GM21529 (cell line): ENCODE data around the gene RELL1.
"Not testable (repeated sequence)": the region's sequence is repeated elsewhere in the genome, so short reads cannot be mapped to it uniquely, and the experiment has no call there.

Source experiments
- ATAC-seq: cut with Tn5 transposase; IDR thresholded peaks from one replicate; pipeline ENCODE4 v1.9.1; 2021; ENCODE audit not compliant: unreplicated experiment

RELL1 gene

GRCh38 chr4:37693450-37694190, 7.4 kb upstream of the RELL1 start:
- no peak for ATAC-seq

GRCh38 chr4:37693030-37693429, 6.9 kb upstream of the RELL1 start:
- ATAC-seq, result no peak

DNA sequence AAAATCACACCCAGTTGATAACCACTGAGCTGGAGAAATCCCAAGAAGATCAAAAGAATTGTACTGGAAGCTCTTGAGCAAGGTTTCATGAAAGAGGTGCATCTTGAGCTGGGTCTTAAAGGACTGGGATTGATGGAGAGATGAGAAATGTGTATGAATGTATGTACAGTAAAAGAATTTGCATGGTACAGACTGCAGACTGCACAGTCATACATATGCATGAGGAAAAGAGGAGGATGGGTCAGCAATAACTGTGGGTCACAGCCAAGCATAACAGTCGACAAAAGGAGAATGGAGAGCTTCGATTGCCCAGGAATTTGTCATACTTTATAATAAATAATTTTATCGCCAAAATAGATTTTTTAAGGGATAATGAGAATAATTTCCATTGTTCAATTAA, 4.8 kb upstream of the RELL1 start:
- ATAC-seq, result no peak

DNA sequence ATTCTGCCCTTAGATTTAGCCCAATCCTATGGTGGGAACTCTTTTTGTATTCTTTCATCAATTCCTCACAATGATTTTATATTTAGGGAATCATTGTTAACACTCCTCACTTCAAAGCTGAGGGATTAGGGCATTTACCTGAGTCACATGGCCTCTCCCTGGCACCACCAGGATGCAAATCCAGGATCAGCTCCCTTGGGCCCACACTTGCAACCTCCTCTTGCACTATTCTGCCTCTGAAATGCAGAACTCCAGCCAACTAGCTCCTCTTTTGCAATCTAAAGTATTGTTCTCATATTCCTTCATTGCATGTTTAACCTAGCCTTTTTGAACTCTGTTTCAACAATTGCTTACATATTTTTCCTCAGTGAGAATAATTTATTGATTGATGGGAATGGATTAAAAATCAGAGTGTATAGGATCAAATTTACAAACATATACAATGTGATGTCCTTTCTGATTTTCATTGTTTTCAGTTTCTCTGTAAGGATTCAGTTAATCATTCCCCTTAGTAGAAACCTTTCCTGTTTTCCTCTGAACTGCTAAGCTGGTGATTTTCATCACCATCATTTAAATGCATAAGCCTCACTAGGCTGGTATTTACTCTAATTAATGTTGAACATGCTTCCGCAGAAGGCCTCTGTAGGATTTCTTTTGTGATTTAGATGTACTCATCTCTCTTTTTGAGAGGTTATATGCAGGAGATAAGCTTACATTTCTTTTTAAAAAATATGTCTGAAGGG, 3.3 kb upstream of the RELL1 start:
- ATAC-seq, result no peak

DNA sequence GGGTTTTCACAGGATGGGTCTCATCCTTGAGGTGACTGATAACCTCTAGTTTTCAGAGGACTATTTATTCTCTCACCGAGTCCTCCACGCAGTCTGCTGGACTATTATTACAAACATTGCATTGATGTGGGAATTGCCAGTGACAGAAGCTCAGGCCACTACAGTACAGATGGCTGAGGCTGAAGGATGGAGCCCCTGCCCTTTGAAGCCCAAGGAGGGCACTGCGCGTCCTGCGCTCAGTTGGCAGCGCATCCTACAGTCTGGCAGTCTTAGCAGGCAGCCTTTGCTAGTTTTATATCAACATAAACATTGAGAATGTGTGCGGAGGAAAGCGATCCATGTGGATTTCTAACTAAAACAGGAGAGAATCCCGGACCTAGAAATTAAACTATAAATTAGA, 1.5 kb upstream of the RELL1 start:
- ATAC-seq, result no peak

- no peak for ATAC-seq
Measured at GRCh38 chr4:37687194-37687562, 1.0 kb upstream of the RELL1 start.

DNA sequence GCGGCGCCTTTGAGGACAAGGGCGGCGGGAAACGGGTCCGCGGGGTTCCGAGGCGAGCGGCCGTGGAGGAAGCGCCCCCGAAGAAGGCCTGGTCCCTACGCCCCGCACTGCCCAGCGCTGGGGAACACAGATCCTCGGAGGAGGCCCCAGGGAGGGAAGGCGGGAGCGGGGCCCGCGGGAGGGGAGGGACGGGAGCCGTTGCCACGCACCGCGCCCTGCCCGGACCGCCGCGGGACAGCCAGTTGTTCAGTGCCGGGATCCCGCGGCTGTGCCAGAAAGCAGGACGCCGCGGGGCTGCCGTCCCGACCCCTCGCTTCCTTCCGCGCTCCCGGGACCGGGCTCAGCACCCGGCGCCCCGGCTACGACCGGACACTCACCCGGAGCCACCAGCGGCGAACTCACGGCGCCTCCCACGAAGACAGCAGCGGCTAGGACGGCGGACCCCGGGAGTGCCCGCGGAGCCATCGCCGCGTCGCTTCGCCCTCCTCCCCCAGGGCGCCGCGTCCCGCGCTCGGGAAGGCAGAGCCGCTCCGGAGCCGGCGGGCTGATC, 278 bp downstream of the RELL1 start:
- peak; percentile 19 for ATAC-seq

- no peak for ATAC-seq
Measured at GRCh38 chr4:37685161-37685822, 884 bp downstream of the RELL1 start.

- no peak for ATAC-seq
Measured at GRCh38 chr4:37684154-37684553, 2.0 kb downstream of the RELL1 start.

GRCh38 chr4:37682701-37683401, 3.3 kb downstream of the RELL1 start:
- peak; percentile 21 for ATAC-seq

GRCh38 chr4:37680089-37680488, 6.1 kb downstream of the RELL1 start:
- ATAC-seq, result no peak

DNA sequence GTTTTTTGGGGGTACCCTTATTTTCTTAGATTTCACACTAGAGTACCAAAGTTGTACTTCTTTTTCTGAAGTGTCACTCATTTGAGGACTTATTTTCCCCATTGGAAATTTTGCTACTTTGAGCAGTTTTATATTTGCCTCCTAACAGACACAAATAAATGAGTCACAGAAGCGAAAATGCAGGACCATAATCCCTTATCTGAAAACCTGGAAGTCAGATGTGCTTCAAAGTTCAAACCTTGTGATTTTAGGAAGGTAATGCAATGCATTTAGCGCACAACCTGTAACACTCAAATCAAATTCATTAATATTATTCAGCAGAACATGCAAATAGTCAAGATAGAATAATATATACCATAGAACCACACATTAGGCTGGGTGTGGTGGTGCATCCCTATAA, 6.9 kb downstream of the RELL1 start:
- ATAC-seq, result no peak

- ATAC-seq, result no peak
Measured at GRCh38 chr4:37678624-37679023, 7.6 kb downstream of the RELL1 start.

- peak; percentile 96 for ATAC-seq
Measured at GRCh38 chr4:37675587-37676290, 10.4 kb downstream of the RELL1 start.

DNA sequence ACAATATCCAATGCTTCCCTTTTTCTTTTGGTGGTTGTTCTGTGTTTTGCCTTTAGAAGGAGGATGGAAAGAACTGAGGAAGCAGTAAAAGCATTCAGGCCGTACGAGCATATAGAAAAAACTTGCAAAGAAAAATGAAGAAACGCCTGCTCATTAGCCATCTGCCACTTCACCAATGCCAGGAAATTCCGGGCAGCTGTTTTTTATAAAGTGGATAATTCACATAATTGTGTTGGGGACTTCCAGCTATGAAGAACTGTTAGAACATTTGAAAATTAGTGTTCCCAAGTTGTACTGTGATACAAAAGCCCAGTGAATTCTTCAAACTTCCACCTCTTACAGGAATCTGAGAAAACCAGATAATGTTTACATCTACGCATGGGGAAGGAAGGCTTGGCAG, 11.7 kb downstream of the RELL1 start:
- no peak for ATAC-seq

DNA sequence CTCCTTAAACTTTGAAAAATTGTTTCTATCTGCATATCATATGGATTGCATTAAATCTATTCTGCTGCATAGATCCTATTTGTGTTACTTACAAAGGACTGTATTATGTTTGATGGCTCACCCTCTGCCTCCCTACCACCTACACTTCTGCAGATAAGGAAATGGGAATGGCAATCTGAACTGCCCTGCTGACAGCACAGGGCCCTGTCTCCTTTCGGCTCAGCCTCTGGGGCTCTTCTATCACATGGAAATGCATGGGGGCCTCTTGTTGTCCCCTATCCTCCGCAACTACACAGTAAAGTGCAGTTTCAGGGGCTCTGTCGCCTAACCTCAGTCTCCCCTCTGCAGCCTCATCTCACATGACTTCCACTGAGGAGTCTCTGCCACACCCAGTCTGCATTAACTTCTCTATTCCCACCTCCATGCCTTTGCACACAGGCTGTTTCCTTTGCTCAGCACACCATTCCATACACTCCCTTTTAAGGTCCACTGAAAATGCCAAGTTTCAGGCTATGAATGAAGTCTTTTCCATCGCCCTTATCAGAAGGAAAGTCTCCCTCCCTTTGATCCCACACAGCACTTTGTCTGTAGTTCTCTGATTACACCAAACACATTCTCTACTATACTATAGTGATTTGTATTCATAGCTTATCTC, 12.5 kb downstream of the RELL1 start:
- ATAC-seq, result no peak

GRCh38 chr4:37671072-37671471, 15.1 kb downstream of the RELL1 start:
- ATAC-seq, result no peak

- ATAC-seq, result no peak
Measured at GRCh38 chr4:37670249-37670648, 15.9 kb downstream of the RELL1 start.

- ATAC-seq, result not testable (repeated sequence)
Measured at GRCh38 chr4:37669124-37669523, 17.1 kb downstream of the RELL1 start.
